ENCODE data around the gene TARDBP. TPM values are rescaled to one million over a fixed set of nuclear protein-coding genes. Genes with fewer than 3 reads are reported as not detected.

The TARDBP gene
- total RNA-seq, 1 experiment from 2014 or later, result 155 TPM

GRCh38 chr1:10986525-10986890, 25.9 kb upstream of the TARDBP start (continued):
- TF ChIP-seq, protein P1, sequence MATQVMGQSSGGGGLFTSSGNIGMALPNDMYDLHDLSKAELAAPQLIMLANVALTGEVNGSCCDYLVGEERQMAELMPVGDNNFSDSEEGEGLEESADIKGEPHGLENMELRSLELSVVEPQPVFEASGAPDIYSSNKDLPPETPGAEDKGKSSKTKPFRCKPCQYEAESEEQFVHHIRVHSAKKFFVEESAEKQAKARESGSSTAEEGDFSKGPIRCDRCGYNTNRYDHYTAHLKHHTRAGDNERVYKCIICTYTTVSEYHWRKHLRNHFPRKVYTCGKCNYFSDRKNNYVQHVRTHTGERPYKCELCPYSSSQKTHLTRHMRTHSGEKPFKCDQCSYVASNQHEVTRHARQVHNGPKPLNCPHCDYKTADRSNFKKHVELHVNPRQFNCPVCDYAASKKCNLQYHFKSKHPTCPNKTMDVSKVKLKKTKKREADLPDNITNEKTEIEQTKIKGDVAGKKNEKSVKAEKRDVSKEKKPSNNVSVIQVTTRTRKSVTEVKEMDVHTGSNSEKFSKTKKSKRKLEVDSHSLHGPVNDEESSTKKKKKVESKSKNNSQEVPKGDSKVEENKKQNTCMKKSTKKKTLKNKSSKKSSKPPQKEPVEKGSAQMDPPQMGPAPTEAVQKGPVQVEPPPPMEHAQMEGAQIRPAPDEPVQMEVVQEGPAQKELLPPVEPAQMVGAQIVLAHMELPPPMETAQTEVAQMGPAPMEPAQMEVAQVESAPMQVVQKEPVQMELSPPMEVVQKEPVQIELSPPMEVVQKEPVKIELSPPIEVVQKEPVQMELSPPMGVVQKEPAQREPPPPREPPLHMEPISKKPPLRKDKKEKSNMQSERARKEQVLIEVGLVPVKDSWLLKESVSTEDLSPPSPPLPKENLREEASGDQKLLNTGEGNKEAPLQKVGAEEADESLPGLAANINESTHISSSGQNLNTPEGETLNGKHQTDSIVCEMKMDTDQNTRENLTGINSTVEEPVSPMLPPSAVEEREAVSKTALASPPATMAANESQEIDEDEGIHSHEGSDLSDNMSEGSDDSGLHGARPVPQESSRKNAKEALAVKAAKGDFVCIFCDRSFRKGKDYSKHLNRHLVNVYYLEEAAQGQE (IDR thresholded peaks at IDR 0.05; ENCODE audit: low read depth), result no peak
- TF ChIP-seq CTCF (IDR thresholded peaks at IDR 0.05 in 2 of 3, conservative IDR thresholded peaks at IDR 0.05 in 1 of 3; ENCODE audit: borderline replicate concordance in 1 of 3, insufficient read depth in 1 of 3, low read depth in 2 of 3, low read length in 2 of 3) (no peak), YY1 (IDR thresholded peaks at IDR 0.05; ENCODE audit: extremely low read depth, insufficient replicate concordance, low read depth, low read length) (no peak), CBX3 (IDR thresholded peaks at IDR 0.05; ENCODE audit: low read depth) (no peak), POLR2A (IDR thresholded peaks at IDR 0.05; ENCODE audit: borderline replicate concordance, extremely low read depth, insufficient read depth, insufficient read length) (no peak), ELF1 (IDR thresholded peaks at IDR 0.05; ENCODE audit: borderline replicate concordance, low read depth) (no peak), ATF3 (IDR thresholded peaks at IDR 0.05) (no peak), ZFX (IDR thresholded peaks at IDR 0.05) (no peak)

- no peak for ATAC-seq
- CTCF ChIA-PET, result no interaction called here
These were observed 24.5 kb upstream of the TARDBP start for GRCh38 chr1:10987840-10988417.

More at GRCh38 chr1:10987840-10988417, 24.5 kb upstream of the TARDBP start:
- Histone ChIP-seq H3K4me3 (replicated peaks in 1 of 2; ENCODE audit: low read depth in 1 of 2, low read length in 2 of 2) (no peak overlapping the region), H3K27ac (ENCODE audit: low read depth, low read length) (no peak overlapping the region), H4K20me1 (ENCODE audit: insufficient read depth) (no peaks in the 10 kb centered on the region), H3K27me3 (ENCODE audit: insufficient read depth, low read length) (no peaks in the 10 kb centered on the region), H3K9me2 (ENCODE audit: insufficient read depth) (no peaks in the 10 kb centered on the region), H3K4me1 (ENCODE audit: control insufficient read depth in 1 of 2, insufficient read depth in 2 of 2, low read length in 2 of 2) (peaks cover 4 to 16% of the 10 kb centered on the region in 2 experiments; a peak in 2 of 4 replicates), H3K9me3 (ENCODE audit: control insufficient read depth in 1 of 2, insufficient read depth in 1 of 2, low read depth in 1 of 2, low read length in 2 of 2) (no peaks in the 10 kb centered on the region), H3K9ac (ENCODE audit: low read length) (no peak overlapping the region), H2AFZ (ENCODE audit: low read depth, low read length, poor library complexity, severe bottlenecking) (no peak overlapping the region), H3K4me2 (ENCODE audit: low read length) (no peak overlapping the region), H3K79me2 (ENCODE audit: insufficient read depth, low read length) (no peaks in the 10 kb centered on the region), H3K36me3 (ENCODE audit: control insufficient read depth in 1 of 2, insufficient read depth in 2 of 2, low read length in 2 of 2) (no peaks in the 10 kb centered on the region)
- intact Hi-C loops (cut with micrococcal nuclease), result no loop called here
- BruUV-seq (replicated peaks), result no TSS peak
- RAD21 ChIA-PET (ENCODE audit: low non-redundant PET in 1 of 2, low total read pairs in 2 of 2, uncharacterized antibody in 2 of 2, unreplicated experiment in 2 of 2), result no interaction called here
- DNase-seq (ENCODE audit: low read depth, low spot score), result no peak
- POLR2A ChIA-PET, result no interaction called here
- no peak for TF ChIP-seq CBX3 (IDR thresholded peaks at IDR 0.05; ENCODE audit: low read depth)
- no peak for TF ChIP-seq SP1 (IDR thresholded peaks at IDR 0.05; ENCODE audit: low read depth)

Measured in HCT116 (cell line).